Fibroblast of the conjunctiva (primary cell): ENCODE results near the gene MINDY4.
"Not testable (repeated sequence)": the region's sequence is repeated elsewhere in the genome, so short reads cannot be mapped to it uniquely, and the experiment has no call there.

Experiments
- DNase-seq: peaks from one replicate; pipeline ENCODE4 v3.0.0-alpha.2; 2010; ENCODE audit warnings: low read depth

MINDY4 gene

DNA sequence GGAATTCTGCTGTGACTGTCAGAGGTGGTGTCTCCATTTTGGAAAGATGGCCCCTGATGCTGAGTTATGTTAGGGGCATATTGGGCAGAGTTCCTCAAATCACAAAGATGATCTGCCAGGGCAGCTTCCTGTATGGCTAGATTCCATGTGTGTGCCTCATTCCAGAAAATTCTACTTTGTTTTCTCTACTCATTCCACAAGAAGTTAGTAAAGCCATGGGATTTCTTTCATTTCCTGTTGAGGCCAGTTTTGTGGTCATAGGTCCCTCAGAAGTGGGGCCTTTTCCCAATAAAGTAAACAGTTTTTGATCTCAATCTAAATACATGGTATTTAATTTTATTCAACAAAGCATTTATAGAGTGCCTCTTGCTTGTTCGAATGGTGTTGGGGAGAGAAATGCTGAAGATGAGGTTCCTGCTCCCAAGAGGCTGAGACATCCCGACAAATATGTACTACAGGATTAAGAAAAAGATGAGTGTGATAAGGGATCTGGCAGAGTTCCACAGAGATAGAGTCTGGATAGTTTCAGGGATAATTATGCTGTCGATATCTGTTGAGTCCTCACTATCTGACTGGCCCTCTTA is 33.0 kb downstream of the MINDY4 start:
- DNase-seq: peak; percentile 62

DNA sequence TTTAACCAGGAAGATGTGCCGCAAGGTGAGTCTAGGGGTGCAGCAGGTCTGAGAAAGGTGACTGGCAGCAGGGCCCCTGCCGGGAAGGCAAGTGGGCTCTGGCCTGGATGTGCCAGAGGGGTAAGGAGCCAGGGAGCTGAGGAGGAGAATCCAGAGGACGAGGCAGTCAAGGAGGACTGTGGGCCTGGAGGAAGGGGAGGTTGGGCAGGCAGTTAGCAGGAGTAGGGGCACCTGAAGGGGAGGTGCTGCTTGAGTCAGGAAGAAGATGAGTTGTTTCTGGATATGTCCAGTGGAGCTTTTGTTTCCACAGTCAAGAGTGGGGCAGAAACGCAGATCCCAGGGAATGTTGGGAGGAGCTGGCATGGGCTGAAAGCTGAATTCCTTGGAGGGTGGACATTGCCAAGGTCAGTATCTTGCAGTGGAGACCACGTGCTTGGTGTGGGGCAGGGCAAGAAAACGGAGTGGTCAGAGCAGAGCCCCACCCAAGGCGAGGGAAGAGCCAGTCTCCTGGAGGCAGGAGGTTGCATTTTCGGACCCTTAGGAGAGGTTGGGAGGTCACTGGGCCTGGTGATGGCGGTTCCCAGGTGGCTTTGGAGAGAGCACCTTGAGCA is 34.0 kb downstream of the MINDY4 start:
- no peak for DNase-seq

GRCh38 chr7:30805931-30806330 is 34.7 kb downstream of the MINDY4 start:
- DNase-seq: no peak

GRCh38 chr7:30807477-30807876 is 36.3 kb downstream of the MINDY4 start:
- not testable (repeated sequence) for DNase-seq

GRCh38 chr7:30807941-30808340 is 36.7 kb downstream of the MINDY4 start:
- DNase-seq: not testable (repeated sequence)

DNA sequence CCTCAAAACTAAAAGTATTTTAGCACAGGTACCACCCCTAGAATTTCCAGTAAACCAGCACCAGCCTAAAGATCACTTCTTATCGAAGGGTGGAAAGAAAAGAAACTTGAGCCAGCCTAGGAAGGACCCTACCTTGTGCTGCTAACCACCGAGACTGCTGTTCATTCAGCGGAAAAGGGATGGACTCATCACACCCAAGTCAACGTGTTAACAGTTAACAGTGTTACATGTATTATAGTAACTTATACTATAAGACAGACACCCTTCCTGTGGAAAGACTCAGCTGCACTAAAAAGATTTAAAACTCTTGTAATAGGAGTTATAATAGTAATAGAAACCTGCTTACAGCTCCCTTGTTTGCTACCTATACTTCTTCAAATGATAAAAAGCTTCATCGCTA is 39.8 kb downstream of the MINDY4 start:
- no peak for DNase-seq

GRCh38 chr7:30812676-30813075 is 41.5 kb downstream of the MINDY4 start:
- DNase-seq: no peak

- DNase-seq: no peak
Measured at GRCh38 chr7:30813466-30813865, 42.2 kb downstream of the MINDY4 start.

GRCh38 chr7:30814700-30815387 is 43.6 kb downstream of the MINDY4 start:
- peak; percentile 74 for DNase-seq

- DNase-seq: peak; percentile 45
Measured at GRCh38 chr7:30815388-30815854, 44.2 kb downstream of the MINDY4 start.

- DNase-seq: no peak
Measured at GRCh38 chr7:30815951-30816644, 44.9 kb downstream of the MINDY4 start.

- no peak for DNase-seq
Measured at GRCh38 chr7:30816645-30817370, 45.6 kb downstream of the MINDY4 start.

GRCh38 chr7:30817371-30817767 is 46.2 kb downstream of the MINDY4 start:
- no peak for DNase-seq

DNA sequence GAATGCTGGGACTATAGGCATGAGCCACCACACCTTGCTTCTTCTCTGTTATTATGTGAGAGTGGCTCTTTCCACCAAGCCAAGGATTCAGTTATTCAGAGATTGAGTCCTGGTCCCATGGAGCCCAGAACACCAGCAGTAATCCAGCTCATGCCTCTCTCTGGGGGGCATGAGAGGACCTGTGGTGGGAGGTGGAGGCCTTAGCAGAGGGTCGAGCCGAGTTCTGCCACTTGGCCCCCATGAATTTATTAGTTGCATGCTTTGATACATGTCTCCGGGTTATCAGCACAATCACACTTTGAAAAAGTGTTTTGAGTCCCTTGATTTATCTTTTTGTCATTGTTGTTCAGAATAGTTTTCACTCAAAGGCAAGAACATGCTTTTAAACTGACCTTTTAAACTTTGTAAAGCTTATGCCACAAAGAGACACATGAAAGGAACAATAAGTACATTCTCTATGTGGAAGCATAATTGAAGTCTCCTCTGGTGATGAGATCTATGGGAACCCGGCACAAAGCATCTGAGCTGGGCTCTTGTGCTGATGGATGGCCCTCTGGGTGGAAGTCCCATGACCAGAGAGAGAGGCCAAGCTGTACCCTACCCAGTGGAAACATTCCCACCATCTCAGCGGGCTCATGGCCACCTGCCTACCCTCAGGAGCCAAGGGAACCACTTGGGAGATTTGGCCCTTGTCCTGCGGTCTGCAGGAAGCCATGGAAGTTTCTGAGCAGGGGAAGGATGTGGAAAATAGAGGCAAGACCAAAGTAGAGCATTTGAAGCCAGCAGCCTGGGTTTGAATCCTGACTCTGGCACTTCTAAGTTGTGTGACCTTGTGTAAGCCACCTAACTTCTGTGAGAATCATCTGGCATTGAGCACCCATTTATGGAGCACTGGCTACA is 53.9 kb downstream of the MINDY4 start:
- no peak for DNase-seq

DNA sequence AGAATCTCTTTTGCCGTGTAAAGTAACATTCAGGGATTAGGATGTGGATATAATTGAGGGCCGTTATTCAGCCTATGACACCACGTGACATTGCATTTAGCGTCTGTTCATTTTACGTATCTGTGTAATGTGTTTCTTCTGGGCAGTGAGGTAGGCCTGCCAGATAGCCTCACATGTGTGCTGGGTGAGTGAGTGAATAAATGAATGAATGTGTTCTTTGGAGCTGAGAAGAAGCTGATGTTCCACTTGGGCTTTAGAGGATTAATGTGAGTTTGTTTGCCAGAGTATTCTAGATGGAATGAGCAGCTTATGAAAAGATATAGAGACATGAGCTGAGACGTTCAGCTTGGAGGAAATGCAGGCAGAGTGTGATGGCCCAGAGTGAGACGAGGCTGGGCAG is 55.0 kb downstream of the MINDY4 start:
- no peak for DNase-seq

DNA sequence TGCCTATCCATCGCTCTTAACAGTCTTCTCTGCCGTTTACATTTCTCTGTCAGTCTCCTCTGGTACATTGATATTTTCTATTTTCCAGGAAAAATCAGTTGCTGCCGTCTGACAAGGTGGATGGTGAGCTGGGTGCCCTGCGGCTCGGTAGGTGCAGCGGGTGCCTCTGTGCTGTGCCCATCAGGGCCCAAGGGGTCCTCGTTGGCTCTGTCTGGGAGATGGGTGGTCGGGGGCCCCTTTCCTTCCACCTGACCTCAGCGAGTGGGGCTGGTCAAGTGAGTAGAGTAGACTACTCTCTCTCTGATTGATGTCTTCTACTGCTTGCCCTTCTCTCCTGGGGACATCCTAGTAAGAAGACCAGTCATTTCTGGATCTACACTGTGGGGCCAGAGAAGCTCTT is 57.4 kb downstream of the MINDY4 start:
- no peak for DNase-seq

DNA sequence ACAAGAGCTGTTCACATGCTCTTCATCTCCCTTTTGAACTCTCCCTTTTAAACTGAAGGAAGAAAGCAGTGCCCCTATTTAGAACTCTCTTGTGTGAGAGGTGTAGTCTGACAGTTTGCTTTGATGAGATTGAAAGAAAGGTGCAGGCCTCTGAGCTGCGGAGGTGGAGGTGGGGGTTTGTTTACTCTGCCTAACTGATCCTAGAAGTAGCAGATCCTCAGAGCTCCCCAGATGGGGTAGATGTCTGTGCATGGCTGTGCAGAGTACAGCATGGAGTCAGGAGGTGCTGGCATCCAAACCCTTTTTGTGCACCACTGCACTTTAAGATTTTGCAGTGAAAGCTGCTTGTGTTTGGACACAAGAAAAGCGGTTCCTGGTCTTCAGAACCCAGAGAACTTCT is 58.3 kb downstream of the MINDY4 start:
- no peak for DNase-seq

- no peak for DNase-seq
Measured at GRCh38 chr7:30831227-30831626, 60.0 kb downstream of the MINDY4 start.

DNA sequence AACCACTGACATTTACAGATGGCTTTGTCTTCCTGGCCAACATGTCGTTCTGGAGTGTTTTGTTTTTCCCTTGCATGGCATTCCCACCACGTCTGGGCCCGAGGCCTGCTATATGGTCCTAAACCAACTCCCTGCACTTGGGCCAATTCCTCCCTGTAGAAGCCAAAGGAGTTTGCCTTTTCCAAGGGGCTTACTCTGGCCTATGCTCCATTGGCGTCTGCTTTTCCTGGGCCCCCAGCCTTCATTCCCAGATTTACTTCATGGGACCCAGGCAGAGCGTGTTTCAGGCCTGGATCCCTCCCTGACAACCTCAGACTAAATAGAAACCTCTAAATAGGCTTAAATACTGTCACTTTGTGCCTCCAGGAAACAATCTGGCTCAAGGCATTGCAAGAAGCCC is 60.7 kb downstream of the MINDY4 start:
- DNase-seq: no peak

GRCh38 chr7:30834017-30834674 is 62.9 kb downstream of the MINDY4 start:
- DNase-seq: not testable (repeated sequence)
